SK-N-SH (cell line): Measurements from ENCODE around the gene PRSS23. TPM values are rescaled to one million over a fixed set of nuclear protein-coding genes. Genes with fewer than 3 reads are reported as not detected.
"Not testable (repeated sequence)": the region's sequence is repeated elsewhere in the genome, so short reads cannot be mapped to it uniquely, and the experiment has no call there.

Source experiments
- CTCF ChIA-PET: fragments of 300-600, 350-600 bp; formaldehyde crosslinking; extraction: SDS; loops from one replicate; lab custom pipeline; 2021; lab: Yijun Ruan, JAX
- POLR2A ChIA-PET: fragments of 350-600 bp; sonication (Branson Sonifier 250); formaldehyde crosslinking; extraction: SDS; loops from one replicate; lab custom pipeline; 2020; ENCODE audit warnings: antibody characterized with exemption, inconsistent platforms; lab: Yijun Ruan, JAX
- DNase-seq: peaks from one replicate; pipeline ENCODE4 v3.0.0; 2012
- H2AFZ ChIP-seq: fragments of 200-600 bp; sonication (generic); 2 replicates; pipeline ENCODE4 v1.8.1; 2016; ENCODE audit warnings: antibody characterized with exemption, mild to moderate bottlenecking, low read depth
- H3F3A ChIP-seq: fragments of 200-600 bp; sonication (generic); replicated peaks from 2 replicates; pipeline ENCODE3; 2016; ENCODE audit warnings: antibody characterized with exemption, mild to moderate bottlenecking; ENCODE audit not compliant: insufficient read depth
- H3K27ac ChIP-seq, 2 experiments: fragments of 200-500 bp in 1 of 2; fragments of 200-600 bp in 1 of 2; sonication (Bioruptor generic) in 1 of 2; sonication (generic), shearing (Covaris generic) in 1 of 2; 2 replicates each; pipeline versions ENCODE4 v1.5.1 to v1.6.1; 2014 to 2016; ENCODE audit warnings: low read depth in 2 of 2, inconsistent platforms in 1 of 2, low read length in 1 of 2, mild to moderate bottlenecking in 1 of 2, mixed read lengths in 1 of 2
- H3K27me3 ChIP-seq: fragments of 200-600 bp; sonication (generic), shearing (Covaris generic); 2 replicates; pipeline ENCODE4 v1.6.1; 2016; ENCODE audit warnings: mixed run types; ENCODE audit not compliant: insufficient read depth
- H3K36me3 ChIP-seq, 2 experiments: fragments of 200-500 bp in 1 of 2; fragments of 200-600 bp in 1 of 2; sonication (Bioruptor generic) in 1 of 2; sonication (generic) in 1 of 2; replicated peaks in 1 of 2; 2 replicates each; pipeline versions ENCODE3 to v1.5.1; 2014 to 2016; ENCODE audit warnings: low read length in 1 of 2, mild to moderate bottlenecking in 1 of 2; ENCODE audit not compliant: insufficient read depth in 2 of 2, control insufficient read depth in 1 of 2
- H3K4me1 ChIP-seq, 2 experiments: fragments of 200-500 bp in 1 of 2; fragments of 200-600 bp in 1 of 2; sonication (Bioruptor generic) in 1 of 2; sonication (generic), shearing (Covaris generic) in 1 of 2; 2 replicates each; pipeline versions ENCODE4 v1.5.1 to v1.6.1; 2014 to 2016; ENCODE audit warnings: low read depth in 1 of 2, low read length in 1 of 2, mixed run types in 1 of 2; ENCODE audit not compliant: insufficient read depth in 2 of 2, control insufficient read depth in 1 of 2
- H3K4me2 ChIP-seq: fragments of 200-600 bp; sonication (generic), shearing (Covaris generic); 2 replicates; pipeline ENCODE4 v1.6.1; 2017; ENCODE audit warnings: mixed run types
- H3K4me3 ChIP-seq, 2 experiments: fragments of 200-500 bp in 1 of 2; fragments of 200-600 bp in 1 of 2; sonication (Bioruptor generic) in 1 of 2; sonication (generic), shearing (Covaris generic) in 1 of 2; 2 replicates each; pipeline versions ENCODE4 v1.5.1 to v1.8.1; 2014 to 2016; ENCODE audit warnings: low read depth in 2 of 2, inconsistent platforms in 1 of 2, low read length in 1 of 2, mild to moderate bottlenecking in 1 of 2, mixed read lengths in 1 of 2, moderate library complexity in 1 of 2
- H3K79me2 ChIP-seq: fragments of 200-600 bp; sonication (generic); 2 replicates; pipeline ENCODE4 v1.8.1; 2017; ENCODE audit warnings: mild to moderate bottlenecking; ENCODE audit not compliant: insufficient read depth
- H3K9ac ChIP-seq: fragments of 200-600 bp; sonication (generic); 2 replicates; pipeline ENCODE4 v1.6.1; 2017; ENCODE audit warnings: mixed run types
- H3K9me2 ChIP-seq: fragments of 200-600 bp; sonication (generic); 2 replicates; pipeline ENCODE4 v1.6.1; 2017; ENCODE audit warnings: mixed run types
- H3K9me3 ChIP-seq: fragments of 200-600 bp; sonication (generic); 2 replicates; pipeline ENCODE4 v1.6.1; 2017; ENCODE audit warnings: mixed run types, mild to moderate bottlenecking, moderate library complexity
- H4K20me1 ChIP-seq: fragments of 200-600 bp; sonication (generic); 2 replicates; pipeline ENCODE4 v1.6.1; 2017; ENCODE audit warnings: mild to moderate bottlenecking, mixed run types; ENCODE audit not compliant: insufficient read depth
- CHD2 ChIP-seq: fragments of 150-350 bp; IDR thresholded peaks from 2 replicates; pipeline ENCODE4 v1.6.1; 2018; ENCODE audit warnings: low read length; ENCODE audit not compliant: partially characterized antibody
- CTCF ChIP-seq: fragments of 200-600 bp; sonication (generic); IDR thresholded peaks from 2 replicates; pipeline ENCODE4 v1.6.1; 2017; ENCODE audit warnings: antibody characterized with exemption, mild to moderate bottlenecking, moderate library complexity
- EZH2phosphoT487 ChIP-seq: fragments of 200-600 bp; sonication (generic); IDR thresholded peaks from 2 replicates; pipeline ENCODE4 v1.6.1; 2017; ENCODE audit warnings: low read depth, mixed run types, mild to moderate bottlenecking, antibody characterized with exemption, moderate library complexity, borderline replicate concordance
- FOSL2 ChIP-seq: IDR thresholded peaks from 2 replicates; pipeline ENCODE4 v1.4.0; 2012; ENCODE audit warnings: low read depth, mild to moderate bottlenecking, moderate library complexity, borderline replicate concordance
- FOXJ3 ChIP-seq: sonication (generic); formaldehyde crosslinking; IDR thresholded peaks from 2 replicates; pipeline ENCODE4 v1.5.1; 2020; ENCODE audit warnings: mild to moderate bottlenecking, missing genetic modification reagents
- JUND ChIP-seq: IDR thresholded peaks from 2 replicates; pipeline ENCODE4 v1.4.0; 2012
- MEF2A ChIP-seq: IDR thresholded peaks from 2 replicates; pipeline ENCODE4 v1.4.0; 2012; ENCODE audit warnings: low read depth, borderline replicate concordance
- NFIC ChIP-seq: IDR thresholded peaks from 2 replicates; pipeline ENCODE4 v1.4.0; 2012; ENCODE audit warnings: borderline replicate concordance
- PBX3 ChIP-seq: IDR thresholded peaks from 2 replicates; pipeline ENCODE4; 2012
- TAF1 ChIP-seq: IDR thresholded peaks from 2 replicates; pipeline ENCODE4 v1.6.1; 2012; ENCODE audit warnings: low read depth, mild to moderate bottlenecking, low read length, moderate library complexity, borderline replicate concordance
- WGBS: methylation state at CpG from one replicate; pipeline ENCODE4 v1.1.6; 2017; ENCODE audit warnings: low lambda C conversion rate; 5-methylcytosine and 5-hydroxymethylcytosine counted together
- polyA plus RNA-seq, 3 experiments: library from polyadenylated mRNA; depleted of rRNA; stranded (reverse); fragments of >200 nt; gene quantifications; 2 replicates each; pipeline ENCODE4 v1.2.3, GENCODE V29; 2012

PRSS23 gene
- polyA plus RNA-seq, 1 of the 3 experiments (the other 2 are of a cell fraction), result 326 TPM

- H3K36me3 ChIP-seq, result no peaks in the 10 kb centered on the region
- no peaks in the 10 kb centered on the region for H3K27me3 ChIP-seq
- H3K9me3 ChIP-seq, result no peaks in the 10 kb centered on the region
- ChIA-PET CTCF (interaction anchor here (1.1 kb wide), 1 partner anchor 8 kb away, joined by 3 read pairs; no protein-coding TSS in a partner anchor), POLR2A (no interaction called here)
- H3K4me3 ChIP-seq, result no peak overlapping the region
- no peak overlapping the region for H3K9ac ChIP-seq
- H3K4me2 ChIP-seq, result no peak overlapping the region
- peaks cover 26% of the 10 kb centered on the region for H3F3A ChIP-seq
- H4K20me1 ChIP-seq, result no peaks in the 10 kb centered on the region
- peaks cover 0 to 3% of the 10 kb centered on the region in 2 experiments; a peak in 1 of 4 replicates for H3K4me1 ChIP-seq
- no peaks in the 10 kb centered on the region for H3K9me2 ChIP-seq
- no peak for DNase-seq
- no peaks in the 10 kb centered on the region for H3K79me2 ChIP-seq
- no peak for TF ChIP-seq EZH2phosphoT487
- TF ChIP-seq CTCF, result no peak
- no peak for TF ChIP-seq PBX3
- TF ChIP-seq JUND, result no peak
- no peak for TF ChIP-seq MEF2A
- TF ChIP-seq FOXJ3, result no peak
- no peak for TF ChIP-seq NFIC
- WGBS, result 37% methylated on average over 2 of the region's 2 CpGs
- H2AFZ ChIP-seq, result no peak overlapping the region
- no peak overlapping the region for H3K27ac ChIP-seq
Measured at GRCh38 chr11:86769219-86769618, 31.1 kb upstream of the PRSS23 start.

GRCh38 chr11:86770473-86771027, 29.8 kb upstream of the PRSS23 start:
- H3K36me3 ChIP-seq, CTCF ChIA-PET, H3K27ac ChIP-seq, H4K20me1 ChIP-seq, H3K9ac ChIP-seq, H3K4me1 ChIP-seq, POLR2A ChIA-PET, H3K4me3 ChIP-seq, H3K4me2 ChIP-seq, H3K79me2 ChIP-seq, H3K9me3 ChIP-seq, H3K27me3 ChIP-seq, H2AFZ ChIP-seq, H3K9me2 ChIP-seq, DNase-seq: not testable (repeated sequence)
- peaks cover 26% of the 10 kb centered on the region for H3F3A ChIP-seq
- WGBS, result 97% methylated on average over 14 of the region's 34 CpGs

- CTCF ChIA-PET, result no interaction called here
- Histone ChIP-seq H3F3A (peaks cover 26% of the 10 kb centered on the region), H3K4me2 (no peak overlapping the region), H4K20me1 (no peaks in the 10 kb centered on the region), H3K27me3 (no peaks in the 10 kb centered on the region), H3K36me3 (no peaks in the 10 kb centered on the region), H3K4me1 (peaks cover 0 to 3% of the 10 kb centered on the region in 2 experiments; a peak in 2 of 4 replicates), H3K9ac (no peak overlapping the region), H3K27ac (peak overlapping the region; percentile 40 to 43; a peak in 2 of 4 replicates), H3K9me2 (no peaks in the 10 kb centered on the region), H3K79me2 (no peaks in the 10 kb centered on the region), H2AFZ (no peak overlapping the region), H3K9me3 (no peaks in the 10 kb centered on the region), H3K4me3 (no peak overlapping the region)
- 76% methylated on average over 2 of the region's 2 CpGs for WGBS
- no peak for DNase-seq
- TF ChIP-seq FOSL2 (no peak), JUND (no peak), CHD2 (no peak), MEF2A (no peak), TAF1 (no peak)
- POLR2A ChIA-PET, result no interaction called here
Measured at GRCh38 chr11:86772999-86773398, 27.3 kb upstream of the PRSS23 start.
